HepG2 (cell line): ENCODE data around the gene EMC9. TPM values are rescaled to one million over a fixed set of nuclear protein-coding genes. Genes with fewer than 3 reads are reported as not detected.

Experiments used
- CSRNP2 ChIP-seq: sonication (generic); formaldehyde crosslinking; conservative IDR thresholded peaks from 2 replicates; pipeline ENCODE4 v1.8.0; 2022; ENCODE audit warnings: low read depth, missing genetic modification reagents
- KDM5A ChIP-seq: fragments of 200-600 bp; sonication (generic); IDR thresholded peaks from 2 replicates; pipeline ENCODE4 v1.7.0; 2018; ENCODE audit warnings: antibody characterized with exemption, mild to moderate bottlenecking, low read length, borderline replicate concordance
- MXD4 ChIP-seq: IDR thresholded peaks from 2 replicates; pipeline ENCODE4 v1.6.1; 2016; ENCODE audit warnings: mild to moderate bottlenecking, missing biosample characterization, missing genetic modification reagents
- POLR2AphosphoS5 ChIP-seq: IDR thresholded peaks from 2 replicates; pipeline ENCODE4 v1.6.1; 2012; ENCODE audit warnings: low read depth, low read length
- RBM39 ChIP-seq: fragments of 200-400 bp; formaldehyde crosslinking; IDR thresholded peaks from one replicate; pipeline ENCODE4 v1.6.1; 2018; ENCODE audit warnings: antibody characterized with exemption, mild to moderate bottlenecking, low read depth, low read length; ENCODE audit not compliant: poor library complexity, severe bottlenecking
- ZBTB40 ChIP-seq, 2 experiments: fragments of 450-650 bp in 1 of 2; sonication (generic) in 1 of 2; formaldehyde crosslinking in 1 of 2; IDR thresholded peaks; 2 replicates each; pipeline versions ENCODE4 v1.6.1 to v1.8.0; 2016 to 2022; ENCODE audit warnings: antibody characterized with exemption in 1 of 2, mild to moderate bottlenecking in 1 of 2, missing genetic modification reagents in 1 of 2
- ZMYM4 ChIP-seq: sonication (generic); formaldehyde crosslinking; IDR thresholded peaks from 2 replicates; pipeline ENCODE4 v1.8.1; 2023; ENCODE audit warnings: mild to moderate bottlenecking, missing genetic modification reagents
- ZNF883 ChIP-seq: sonication (generic); formaldehyde crosslinking; IDR thresholded peaks from 2 replicates; pipeline ENCODE4 v1.5.1; 2020; ENCODE audit warnings: mild to moderate bottlenecking, missing genetic modification reagents; ENCODE audit errors: not compliant biosample characterization
- ZXDC ChIP-seq: sonication (generic); formaldehyde crosslinking; IDR thresholded peaks from 2 replicates; pipeline ENCODE4 v1.5.0; 2020; ENCODE audit warnings: mild to moderate bottlenecking, missing genetic modification reagents
- polyA plus RNA-seq, 8 experiments: library from polyadenylated mRNA; depleted of rRNA in 3 of 8; stranded (reverse) in 7 of 8; unstranded in 1 of 8; fragments of >200 nt; fragmentation: Illumina TruSeq in 4 of 8; extraction: Trizol in 4 of 8; gene quantifications; 2 replicates each; pipeline versions ENCODE4 v1.2.1 to v1.2.3, GENCODE V29; 2011 to 2016; ENCODE audit warnings: low read depth in 4 of 8, missing spikeins in 1 of 8, mixed read lengths in 1 of 8; ENCODE audit not compliant: insufficient read depth in 1 of 8
- total RNA-seq, 5 experiments: library from RNA; depleted of rRNA; stranded (reverse); fragments of >200 nt; fragmentation: Illumina TruSeq; extraction: Trizol; gene quantifications; 2 replicates each; pipeline ENCODE4 v1.2.3, GENCODE V29; 2016; ENCODE audit warnings: low read depth in 1 of 5
- TF ChIP-seq, protein P1 (sequence below): sonication (generic); formaldehyde crosslinking; IDR thresholded peaks from 2 replicates; pipeline ENCODE4 v1.8.0; 2023; ENCODE audit warnings: mild to moderate bottlenecking, missing genetic modification reagents

The EMC9 gene
- total and polyA plus RNA-seq, 2 of the 13 experiments (the other 11 are each of a cell fraction or from before 2014, with no cell fraction given), result 60.5 to 78.7 TPM

DNA sequence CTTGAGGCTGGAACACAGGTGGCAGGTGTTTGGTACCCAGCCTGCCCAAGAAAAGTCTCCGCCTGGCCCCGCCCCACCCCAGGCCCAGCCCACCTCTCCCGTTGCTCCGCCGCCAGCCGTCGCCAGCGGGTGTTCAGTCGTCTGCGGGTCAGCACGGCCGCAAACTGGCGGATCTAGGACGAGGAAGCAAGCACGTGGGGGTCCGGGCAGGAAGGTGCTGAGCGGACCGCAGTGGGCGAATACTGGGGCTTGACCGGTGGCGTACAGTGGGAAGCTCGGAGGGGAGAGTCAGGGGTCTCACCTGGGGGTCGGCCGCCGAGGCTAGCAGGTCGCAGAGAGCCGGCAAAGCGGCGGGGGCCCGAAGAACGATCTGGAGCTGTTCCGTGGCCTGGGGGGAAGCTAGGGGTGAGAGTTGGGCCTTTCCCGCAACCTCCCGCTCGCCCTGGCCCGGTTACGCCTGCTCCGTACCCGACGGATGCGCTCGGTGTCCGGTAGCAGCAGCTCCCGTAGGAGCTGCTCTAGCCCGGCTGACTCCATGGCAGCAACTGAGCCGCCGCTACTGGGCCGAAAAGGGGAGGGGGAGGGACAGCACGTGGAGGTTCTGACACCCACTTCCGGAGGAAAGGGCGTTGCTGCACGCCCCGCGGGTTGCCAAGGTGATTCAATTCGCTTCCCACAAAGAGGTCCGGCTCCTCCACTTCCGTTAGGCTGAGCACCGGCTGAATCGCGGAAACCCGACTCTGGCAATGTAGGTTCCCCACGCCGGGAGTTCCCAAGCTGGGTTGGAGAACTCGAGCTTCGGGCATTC is 47.1 kb upstream of the EMC9 start, which contains the start of gene IPO4 (continued):
- TF ChIP-seq ZXDC (CRISPR knock-in tag) (no peak), MXD4 (CRISPR knock-in tag) (peak; percentile 100), ZMYM4 (peak; percentile 98), POLR2AphosphoS5 (peak; percentile 97), KDM5A (peak; percentile 99), CSRNP2 (CRISPR knock-in tag) (no peak), RBM39 (peak; percentile 98), ZNF883 (CRISPR knock-in tag) (peak; percentile 97), ZBTB40 (IDR thresholded peaks at IDR 0.05) (peak; percentile 99), ZBTB40 (CRISPR knock-in tag; IDR thresholded peaks at IDR 0.05) (peak; percentile 96)
- TF ChIP-seq, protein P1, sequence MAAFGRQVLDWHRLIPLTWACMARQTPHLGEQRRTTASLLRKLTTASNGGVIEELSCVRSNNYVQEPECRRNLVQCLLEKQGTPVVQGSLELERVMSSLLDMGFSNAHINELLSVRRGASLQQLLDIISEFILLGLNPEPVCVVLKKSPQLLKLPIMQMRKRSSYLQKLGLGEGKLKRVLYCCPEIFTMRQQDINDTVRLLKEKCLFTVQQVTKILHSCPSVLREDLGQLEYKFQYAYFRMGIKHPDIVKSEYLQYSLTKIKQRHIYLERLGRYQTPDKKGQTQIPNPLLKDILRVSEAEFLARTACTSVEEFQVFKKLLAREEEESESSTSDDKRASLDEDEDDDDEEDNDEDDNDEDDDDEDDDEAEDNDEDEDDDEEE, result peak; percentile 87; the same call in 1 of the 2 replicates
